ENCODE results near the gene PIBF1.
A peak's percentile ranks its signal among the peaks of the same experiment; 100 is the strongest.

The PIBF1 gene

GRCh38 chr13:73056565-73056962 lies 274.6 kb downstream of the PIBF1 start:
- no peak overlapping the region for H3K4me3 ChIP-seq (ENCODE audit: low read depth, low read length)
- no peak for TF ChIP-seq CTCF (IDR thresholded peaks at IDR 0.05; ENCODE audit: low read depth, low read length)

- H3K4me3 ChIP-seq (ENCODE audit: low read depth, low read length): no peak overlapping the region
- no peak for TF ChIP-seq CTCF (IDR thresholded peaks at IDR 0.05; ENCODE audit: low read depth, low read length)
Measured at GRCh38 chr13:73057284-73058063, 275.5 kb downstream of the PIBF1 start.

GRCh38 chr13:73058064-73058313 lies 276.1 kb downstream of the PIBF1 start:
- no peak for TF ChIP-seq CTCF (IDR thresholded peaks at IDR 0.05; ENCODE audit: low read depth, low read length)

GRCh38 chr13:73058432-73058735 lies 276.5 kb downstream of the PIBF1 start:
- TF ChIP-seq CTCF (IDR thresholded peaks at IDR 0.05; ENCODE audit: low read depth, low read length): no peak

More at GRCh38 chr13:73058064-73058313, 276.1 kb downstream of the PIBF1 start:
- peak overlapping the region; percentile 83 for H3K4me3 ChIP-seq (ENCODE audit: low read depth, low read length)

GRCh38 chr13:73058736-73059459 lies 277.0 kb downstream of the PIBF1 start, which contains the start of gene KLF5:
Gene KLF5 (plus strand): TSS chr13:73059005. CDS start chr13:73059328, 323 bp downstream.
- no peak for TF ChIP-seq CTCF (IDR thresholded peaks at IDR 0.05; ENCODE audit: low read depth, low read length)

More at GRCh38 chr13:73058432-73058735, 276.5 kb downstream of the PIBF1 start:
- H3K4me3 ChIP-seq (ENCODE audit: low read depth, low read length): peak overlapping the region; percentile 83

GRCh38 chr13:73059460-73060250 lies 277.7 kb downstream of the PIBF1 start:
- no peak for TF ChIP-seq CTCF (IDR thresholded peaks at IDR 0.05; ENCODE audit: low read depth, low read length)
- peak overlapping the region; percentile 83 for H3K4me3 ChIP-seq (ENCODE audit: low read depth, low read length)

More at GRCh38 chr13:73058736-73059459, 277.0 kb downstream of the PIBF1 start, which contains the start of gene KLF5:
- H3K4me3 ChIP-seq (ENCODE audit: low read depth, low read length): peak within 1 kb of the TSS; percentile 83
